HepG2 (cell line): Measurements from ENCODE around the gene LGALS4. TPM values are rescaled to one million over a fixed set of nuclear protein-coding genes. Genes with fewer than 3 reads are reported as not detected.

Experiments
- ATAC-seq: fragments of 200-7000 bp; cut with Tn5 transposase; 3 replicates; pipeline ENCODE4 v1.9.1; 2020; ENCODE audit warnings: mild to moderate bottlenecking, moderate library complexity
- BruUV-seq: library from RNA; stranded (reverse); fragments of 400-500 nt; replicated peaks from 2 replicates; lab custom pipeline; 2021; lab: Mats Ljungman, UMichigan
- CTCF ChIA-PET: fragments of 300-600 bp; formaldehyde crosslinking; extraction: SDS; loops from one replicate; lab custom pipeline; 2021; ENCODE audit warnings: low total read pairs, inconsistent platforms, low intra/inter-chr PET ratio; lab: Yijun Ruan, JAX
- POLR2A ChIA-PET: fragments of 350-600 bp; sonication (Branson Sonifier 250); formaldehyde crosslinking; loops from one replicate; lab custom pipeline; 2020; ENCODE audit warnings: antibody characterized with exemption, inconsistent platforms; lab: Yijun Ruan, JAX
- DNase-seq: peaks from one replicate; pipeline ENCODE4 v3.0.0-alpha.2; 2015; ENCODE audit warnings: low spot score
- FAIRE-seq: peaks from 3 replicates; lab custom pipeline; 2011; peaks lifted over from hg19 to GRCh38; lab: Jason Lieb, UNC
- H2AFZ ChIP-seq: one replicate; pipeline ENCODE4 v1.6.1; 2011; ENCODE audit warnings: low read length, inconsistent platforms
- H3K27ac ChIP-seq: fragments of 300-600 bp; 3 replicates; pipeline ENCODE4 v1.8.0; 2011; ENCODE audit warnings: mixed run types, mild to moderate bottlenecking, mixed read lengths, low read length, inconsistent platforms; ENCODE audit not compliant: insufficient read depth; ENCODE audit errors: extremely low read length
- H3K27me3 ChIP-seq, 2 experiments: fragments of 200-600 bp in 1 of 2; 2 replicates in 1 of 2; 3 replicates in 1 of 2; pipeline versions ENCODE4 v1.6.0 to v1.8.0; 2011; ENCODE audit warnings: low read length in 2 of 2, mild to moderate bottlenecking in 2 of 2, moderate library complexity in 2 of 2, inconsistent platforms in 1 of 2; ENCODE audit not compliant: insufficient read depth in 2 of 2, control insufficient read depth in 1 of 2
- H3K36me3 ChIP-seq, 2 experiments: fragments of 200-600 bp in 1 of 2; replicated peaks in 1 of 2; 2 replicates in 1 of 2; 3 replicates in 1 of 2; pipeline versions ENCODE4 v1.5.1 to v1.8.0; 2011; ENCODE audit warnings: low read length in 2 of 2, inconsistent platforms in 1 of 2; ENCODE audit not compliant: insufficient read depth in 2 of 2, control insufficient read depth in 1 of 2
- H3K4me1 ChIP-seq: 2 replicates; pipeline ENCODE4 v1.5.1; 2012; ENCODE audit warnings: low read length, inconsistent platforms; ENCODE audit not compliant: insufficient read depth
- H3K4me2 ChIP-seq: 2 replicates; pipeline ENCODE4 v1.6.0; 2011; ENCODE audit warnings: low read depth, low read length, inconsistent platforms
- H3K4me3 ChIP-seq, 3 experiments: fragments of 200-600 bp in 1 of 3; sonication (generic), shearing (Covaris generic) in 1 of 3; replicated peaks in 1 of 3; 2 replicates each; pipeline ENCODE4 v1.5.1; 2011 to 2016; ENCODE audit warnings: low read length in 3 of 3, inconsistent platforms in 2 of 3, low read depth in 2 of 3, mild to moderate bottlenecking in 2 of 3, control low read depth in 1 of 3, mixed read lengths in 1 of 3; ENCODE audit not compliant: insufficient read depth in 1 of 3
- H3K79me2 ChIP-seq: one replicate; pipeline ENCODE4 v1.6.1; 2011; ENCODE audit warnings: low read length, inconsistent platforms; ENCODE audit not compliant: insufficient read depth
- H3K9ac ChIP-seq: 2 replicates; pipeline ENCODE4 v1.6.0; 2011; ENCODE audit warnings: mild to moderate bottlenecking, low read depth, low read length, inconsistent platforms; ENCODE audit not compliant: insufficient read depth
- H3K9me3 ChIP-seq: 2 replicates; pipeline ENCODE4 v1.5.1; 2012; ENCODE audit warnings: mild to moderate bottlenecking, low read length
- H4K20me1 ChIP-seq: 2 replicates; pipeline ENCODE4 v1.6.0; 2011; ENCODE audit warnings: inconsistent platforms, mild to moderate bottlenecking, low read length, moderate library complexity; ENCODE audit not compliant: insufficient read depth
- AGO2 ChIP-seq: fragments of 200-400 bp; formaldehyde crosslinking; optimal IDR thresholded peaks from 2 replicates; pipeline ENCODE3; 2017; ENCODE audit warnings: mild to moderate bottlenecking, low read depth, low read length, moderate library complexity
- HNRNPL ChIP-seq: fragments of 200-400 bp; formaldehyde crosslinking; IDR thresholded peaks from 2 replicates; pipeline ENCODE4 v1.6.1; 2017; ENCODE audit warnings: mild to moderate bottlenecking, low read depth, low read length
- POLR2A ChIP-seq, 2 experiments: IDR thresholded peaks; 2 replicates each; pipeline ENCODE4 v1.6.1; 2011; ENCODE audit warnings: low read depth in 2 of 2, low read length in 2 of 2, mild to moderate bottlenecking in 1 of 2, moderate library complexity in 1 of 2; ENCODE audit not compliant: insufficient read depth in 1 of 2
- POLR2AphosphoS5 ChIP-seq: IDR thresholded peaks from 2 replicates; pipeline ENCODE4 v1.6.1; 2012; ENCODE audit warnings: low read depth, low read length
- POLR2G ChIP-seq: fragments of 200-400 bp; formaldehyde crosslinking; IDR thresholded peaks from 2 replicates; pipeline ENCODE4 v1.6.1; 2018; ENCODE audit warnings: mild to moderate bottlenecking, low read depth, low read length, moderate library complexity
- RBFOX2 ChIP-seq: fragments of 200-400 bp; formaldehyde crosslinking; IDR thresholded peaks from 2 replicates; pipeline ENCODE4 v1.6.1; 2017; ENCODE audit warnings: low read depth, mild to moderate bottlenecking, low read length
- RBM22 ChIP-seq: fragments of 200-400 bp; formaldehyde crosslinking; optimal IDR thresholded peaks from 2 replicates; pipeline ENCODE3; 2017; ENCODE audit warnings: mild to moderate bottlenecking, low read length, moderate library complexity
- ZFP41 ChIP-seq: sonication (generic); formaldehyde crosslinking; IDR thresholded peaks from 2 replicates; pipeline ENCODE4 v1.4.0; 2020; ENCODE audit warnings: mild to moderate bottlenecking, missing genetic modification reagents, borderline replicate concordance
- WGBS: methylation state at CpG from one replicate; pipeline ENCODE4 v1.1.6; 2017; ENCODE audit warnings: low lambda C conversion rate; 5-methylcytosine and 5-hydroxymethylcytosine counted together
- in situ Hi-C: cut with HindIII; loops from 2 replicates; pipeline ENCODE4 v1.10.0; 2017; ENCODE audit warnings: low pct_unique_long_range_greater_than_20kb; ENCODE audit not compliant: extremely low pct_ligation_motif_present
- intact Hi-C: fragments of 100-400 bp; cut with micrococcal nuclease; formaldehyde crosslinking; loops from one replicate; pipeline ENCODE4 v1.10.0; 2022; ENCODE audit not compliant: unreplicated experiment
- polyA plus RNA-seq, 8 experiments: library from polyadenylated mRNA; depleted of rRNA in 3 of 8; stranded (reverse) in 7 of 8; unstranded in 1 of 8; fragments of >200 nt; fragmentation: Illumina TruSeq in 4 of 8; extraction: Trizol in 4 of 8; gene quantifications; 2 replicates each; pipeline versions ENCODE4 v1.2.1 to v1.2.3, GENCODE V29; 2011 to 2016; ENCODE audit warnings: low read depth in 4 of 8, missing spikeins in 1 of 8, mixed read lengths in 1 of 8; ENCODE audit not compliant: insufficient read depth in 1 of 8
- total RNA-seq, 5 experiments: library from RNA; depleted of rRNA; stranded (reverse); fragments of >200 nt; fragmentation: Illumina TruSeq; extraction: Trizol; gene quantifications; 2 replicates each; pipeline ENCODE4 v1.2.3, GENCODE V29; 2016; ENCODE audit warnings: low read depth in 1 of 5
- TF ChIP-seq, protein P1 (sequence below): sonication (generic); IDR thresholded peaks from 2 replicates; pipeline ENCODE4 v1.6.1; 2016; ENCODE audit warnings: low read depth, borderline replicate concordance
- TF ChIP-seq, protein P2 (sequence below): sonication (generic); formaldehyde crosslinking; IDR thresholded peaks from 2 replicates; pipeline ENCODE4 v1.5.0; 2020; ENCODE audit warnings: missing genetic modification reagents

The LGALS4 gene
- total and polyA plus RNA-seq, 2 of the 13 experiments (the other 11 are each of a cell fraction or from before 2014, with no cell fraction given): 0.24 to 0.71 TPM

DNA sequence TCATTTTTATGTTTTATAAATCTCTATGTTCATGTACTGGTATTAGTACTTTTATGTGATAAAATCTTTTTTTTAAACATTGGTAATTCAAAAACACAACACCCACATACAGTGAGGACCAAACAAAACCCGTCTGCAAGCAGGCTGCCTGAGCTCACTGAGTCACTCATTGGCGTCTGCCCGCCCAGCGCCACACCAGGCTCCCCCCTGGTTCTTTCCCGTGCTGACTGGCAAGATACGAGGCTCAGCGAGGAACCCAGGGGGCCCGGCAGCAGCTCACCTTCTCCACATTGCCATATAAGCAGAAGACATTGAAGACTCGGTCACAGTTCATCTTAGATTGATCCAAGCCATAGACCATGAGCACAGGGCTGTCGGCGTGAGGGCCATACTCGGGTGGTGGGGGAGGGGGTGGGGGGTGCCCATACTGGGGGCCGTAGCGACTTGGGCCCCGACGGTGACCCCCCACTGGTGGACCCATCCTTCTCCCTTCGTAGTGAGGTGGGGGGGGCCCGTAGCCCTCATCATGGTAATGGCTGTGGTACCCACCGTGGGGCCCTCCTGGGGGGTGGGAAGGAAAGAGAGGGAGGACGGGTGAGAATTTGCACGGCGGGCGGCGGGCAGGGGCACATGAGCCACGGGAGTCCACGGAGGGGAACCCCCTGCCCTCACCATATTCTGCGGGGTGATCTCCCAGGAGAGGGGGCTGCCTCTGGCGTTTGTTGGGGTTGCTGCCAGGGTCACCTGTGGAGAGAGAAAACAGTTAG lies 27.3 kb upstream of the LGALS4 start:
- Histone ChIP-seq H3K4me1 (peaks cover 81% of the 10 kb centered on the region), H3K4me2 (no peak overlapping the region), H3K27ac (peak overlapping the region; percentile 60), H3K9me3 (no peaks in the 10 kb centered on the region), H3K36me3 (peaks cover 46 to 93% of the 10 kb centered on the region in 2 experiments), H3K79me2 (peaks cover 29% of the 10 kb centered on the region), H3K4me3 (no peak overlapping the region), H2AFZ (no peak overlapping the region), H4K20me1 (peaks cover 35% of the 10 kb centered on the region), H3K9ac (no peak overlapping the region), H3K27me3 (no peaks in the 10 kb centered on the region)
- CTCF ChIA-PET: no interaction called here
- no peak for ATAC-seq
- TF ChIP-seq RBFOX2 (peak; percentile 42; the same call in 1 of the 2 replicates), ZFP41 (CRISPR knock-in tag) (no peak), AGO2 (peak; percentile 73), HNRNPL (0 out of 2 replicates have a peak, but pooled peaks have one; percentile 3)
- POLR2A ChIA-PET: interaction anchor here (1.1 to 4.4 kb wide), 4 partner anchors 9 to 106 kb away, joined by 3 to 42 read pairs (median 13); partner anchors contain the start of genes ECH1 and HNRNPL
- DNase-seq: no peak
- WGBS: 96% methylated on average over 24 of the region's 28 CpGs
- no peak for FAIRE-seq
- in situ Hi-C loops (no loop called here), intact Hi-C loops (loop anchor here (10.0 kb wide), 1 partner anchor 185 kb away; no protein-coding TSS in a partner anchor)
- no TSS peak for BruUV-seq

DNA sequence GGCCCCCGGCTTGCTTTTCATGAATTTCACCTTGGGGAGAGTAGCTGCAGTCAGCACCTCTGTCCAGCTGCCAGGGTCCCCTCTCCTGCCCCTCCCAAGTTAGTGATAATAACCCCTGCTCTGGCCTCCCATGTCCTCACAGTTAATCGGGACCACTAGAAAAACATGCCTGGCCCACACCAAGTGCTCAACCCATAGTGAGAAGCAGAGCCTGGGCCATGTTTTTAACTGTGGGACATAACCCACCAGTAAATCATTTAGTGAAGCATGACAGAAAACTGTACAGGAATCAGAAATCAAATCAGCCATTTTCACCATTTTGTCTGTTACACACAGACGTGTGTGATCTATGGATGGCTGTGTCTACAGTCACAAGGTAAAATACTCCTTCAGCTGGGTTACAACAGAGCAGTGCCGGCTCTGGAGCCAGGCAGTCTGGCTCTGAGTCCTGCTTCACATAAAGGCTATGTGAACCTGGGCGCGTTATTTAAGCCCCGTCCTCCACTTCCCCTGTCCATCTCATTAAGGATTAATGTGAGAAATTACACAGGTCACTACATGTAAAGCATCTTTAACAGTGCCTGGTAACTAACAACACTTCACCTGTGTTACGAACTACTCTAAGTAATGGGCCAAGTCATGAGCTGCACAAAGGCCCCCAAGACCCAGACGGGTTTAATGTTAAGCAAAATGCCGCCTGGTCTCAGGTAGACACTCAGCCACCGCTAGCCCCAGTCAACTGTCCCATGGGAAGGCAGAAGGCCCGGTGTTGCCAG lies 26.4 kb upstream of the LGALS4 start:
- Histone ChIP-seq H3K79me2 (peaks cover 22% of the 10 kb centered on the region), H3K27me3 (no peaks in the 10 kb centered on the region), H2AFZ (no peak overlapping the region), H3K4me2 (no peak overlapping the region), H3K9me3 (no peaks in the 10 kb centered on the region), H3K27ac (peak overlapping the region; percentile 60), H3K9ac (no peak overlapping the region), H4K20me1 (peaks cover 32% of the 10 kb centered on the region), H3K36me3 (peaks cover 41 to 85% of the 10 kb centered on the region in 2 experiments), H3K4me3 (no peak overlapping the region), H3K4me1 (peaks cover 73% of the 10 kb centered on the region)
- DNase-seq (no peak), ATAC-seq (0 out of 3 replicates have a peak, but pooled peaks have one; percentile 2), FAIRE-seq (no peak)
- WGBS: 93% methylated on average over 12 of the region's 12 CpGs
- BruUV-seq: no TSS peak
- ChIA-PET POLR2A (interaction anchor here (0.7 to 4.4 kb wide), 8 partner anchors 8 to 104 kb away, joined by 3 to 42 read pairs (median 8); partner anchors contain the start of genes ECH1, HNRNPL and RINL), CTCF (no interaction called here)
- in situ Hi-C loops (no loop called here), intact Hi-C loops (loop anchor here (10.0 kb wide), 1 partner anchor 184 kb away; no protein-coding TSS in a partner anchor)
- peak; percentile 16 for TF ChIP-seq RBM22
- TF ChIP-seq POLR2G: peak; percentile 70
- peak in 1 of 2 experiments; percentile 2; a peak in 1 of 4 replicates for TF ChIP-seq POLR2A (IDR thresholded peaks at IDR 0.05; ENCODE audit: insufficient read depth in 1 of 2, low read depth in 2 of 2, low read length in 2 of 2)
- TF ChIP-seq POLR2AphosphoS5: 0 out of 2 replicates have a peak, but pooled peaks have one; percentile 13
- TF ChIP-seq, protein P1, sequence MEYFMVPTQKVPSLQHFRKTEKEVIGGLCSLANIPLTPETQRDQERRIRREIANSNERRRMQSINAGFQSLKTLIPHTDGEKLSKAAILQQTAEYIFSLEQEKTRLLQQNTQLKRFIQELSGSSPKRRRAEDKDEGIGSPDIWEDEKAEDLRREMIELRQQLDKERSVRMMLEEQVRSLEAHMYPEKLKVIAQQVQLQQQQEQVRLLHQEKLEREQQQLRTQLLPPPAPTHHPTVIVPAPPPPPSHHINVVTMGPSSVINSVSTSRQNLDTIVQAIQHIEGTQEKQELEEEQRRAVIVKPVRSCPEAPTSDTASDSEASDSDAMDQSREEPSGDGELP: no peak
- TF ChIP-seq, protein P2, sequence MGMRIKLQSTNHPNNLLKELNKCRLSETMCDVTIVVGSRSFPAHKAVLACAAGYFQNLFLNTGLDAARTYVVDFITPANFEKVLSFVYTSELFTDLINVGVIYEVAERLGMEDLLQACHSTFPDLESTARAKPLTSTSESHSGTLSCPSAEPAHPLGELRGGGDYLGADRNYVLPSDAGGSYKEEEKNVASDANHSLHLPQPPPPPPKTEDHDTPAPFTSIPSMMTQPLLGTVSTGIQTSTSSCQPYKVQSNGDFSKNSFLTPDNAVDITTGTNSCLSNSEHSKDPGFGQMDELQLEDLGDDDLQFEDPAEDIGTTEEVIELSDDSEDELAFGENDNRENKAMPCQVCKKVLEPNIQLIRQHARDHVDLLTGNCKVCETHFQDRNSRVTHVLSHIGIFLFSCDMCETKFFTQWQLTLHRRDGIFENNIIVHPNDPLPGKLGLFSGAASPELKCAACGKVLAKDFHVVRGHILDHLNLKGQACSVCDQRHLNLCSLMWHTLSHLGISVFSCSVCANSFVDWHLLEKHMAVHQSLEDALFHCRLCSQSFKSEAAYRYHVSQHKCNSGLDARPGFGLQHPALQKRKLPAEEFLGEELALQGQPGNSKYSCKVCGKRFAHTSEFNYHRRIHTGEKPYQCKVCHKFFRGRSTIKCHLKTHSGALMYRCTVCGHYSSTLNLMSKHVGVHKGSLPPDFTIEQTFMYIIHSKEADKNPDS (CRISPR knock-in tag): no peak
